Activated T-cell treated with anti-CD3 and anti-CD28 coated beads for 48 hours (primary cell): ENCODE results near the gene TRIM28.
A peak's percentile ranks its signal among the peaks of the same experiment; 100 is the strongest.
"Not testable (repeated sequence)": the region's sequence is repeated elsewhere in the genome, so short reads cannot be mapped to it uniquely, and the experiment has no call there.

Experiments used
- DNase-seq: peaks from one replicate; pipeline ENCODE4 v3.0.0-alpha.2; 2020; ENCODE audit warnings: low read depth

The TRIM28 gene

GRCh38 chr19:58543826-58544590, at the start of gene TRIM28:
Gene TRIM28 (plus strand): TSS chr19:58544064. CDS start chr19:58544758, 694 bp downstream.
- DNase-seq = peak; percentile 100

GRCh38 chr19:58497634-58498170, 46.2 kb upstream of the TRIM28 start:
- DNase-seq = no peak

GRCh38 chr19:58498316-58499020, 45.4 kb upstream of the TRIM28 start:
- no peak for DNase-seq

- peak; percentile 99 for DNase-seq
Observed at GRCh38 chr19:58499021-58499927, 44.6 kb upstream of the TRIM28 start.

GRCh38 chr19:58500242-58500641, 43.6 kb upstream of the TRIM28 start:
- DNase-seq = no peak

GRCh38 chr19:58507602-58508223, 36.2 kb upstream of the TRIM28 start:
- not testable (repeated sequence) for DNase-seq

- DNase-seq = no peak
Observed at GRCh38 chr19:58509731-58510083, 34.2 kb upstream of the TRIM28 start.

GRCh38 chr19:58510084-58510862, 33.6 kb upstream of the TRIM28 start:
- DNase-seq = no peak

GRCh38 chr19:58511353-58512208, 32.3 kb upstream of the TRIM28 start, which contains the start of gene SLC27A5:
Gene SLC27A5 (minus strand): TSS chr19:58511992. CDS start chr19:58511955, 37 bp downstream.
- DNase-seq = no peak

GRCh38 chr19:58513213-58513693, 30.6 kb upstream of the TRIM28 start:
- DNase-seq = no peak

GRCh38 chr19:58513694-58514563, 29.9 kb upstream of the TRIM28 start:
- DNase-seq = peak; percentile 99

- DNase-seq = no peak
Observed at GRCh38 chr19:58514564-58515022, 29.3 kb upstream of the TRIM28 start.

GRCh38 chr19:58515259-58515658, 28.6 kb upstream of the TRIM28 start:
- DNase-seq = no peak

GRCh38 chr19:58516246-58516836, 27.5 kb upstream of the TRIM28 start:
- no peak for DNase-seq

GRCh38 chr19:58516964-58517833, 26.7 kb upstream of the TRIM28 start:
- DNase-seq = no peak

GRCh38 chr19:58518256-58519086, 25.4 kb upstream of the TRIM28 start:
- DNase-seq = no peak
